GM04504 (cell line): ENCODE data around the gene SPAG7.
"Not testable (repeated sequence)": the region's sequence is repeated elsewhere in the genome, so short reads cannot be mapped to it uniquely, and the experiment has no call there.

ENCODE experiments used
- DNase-seq: peaks from one replicate; pipeline ENCODE4 v3.0.0-alpha.2; 2012; ENCODE audit warnings: low read depth

The SPAG7 gene

GRCh38 chr17:4938069-4938491 lies 29.5 kb downstream of the SPAG7 start:
- no peak for DNase-seq

GRCh38 chr17:4937553-4937952 lies 30.1 kb downstream of the SPAG7 start:
- no peak for DNase-seq

- no peak for DNase-seq
Measured at GRCh38 chr17:4936436-4936835, 31.2 kb downstream of the SPAG7 start.

GRCh38 chr17:4935650-4936049 lies 32.0 kb downstream of the SPAG7 start:
- no peak for DNase-seq

- DNase-seq = no peak
Measured at GRCh38 chr17:4934173-4934979, 33.2 kb downstream of the SPAG7 start.

GRCh38 chr17:4933646-4934045 lies 34.0 kb downstream of the SPAG7 start:
- no peak for DNase-seq

- DNase-seq = no peak
Measured at GRCh38 chr17:4932756-4933155, 34.9 kb downstream of the SPAG7 start.

- DNase-seq = no peak
Measured at GRCh38 chr17:4931963-4932362, 35.7 kb downstream of the SPAG7 start, which contains the start of gene GP1BA. Gene GP1BA (plus strand): TSS chr17:4932277. CDS start chr17:4932605, 328 bp downstream.

- DNase-seq = no peak
Measured at GRCh38 chr17:4928881-4929280, 38.7 kb downstream of the SPAG7 start.

- not testable (repeated sequence) for DNase-seq
Measured at GRCh38 chr17:4926577-4927335, 40.9 kb downstream of the SPAG7 start.

GRCh38 chr17:4921320-4921719 lies 46.3 kb downstream of the SPAG7 start:
- no peak for DNase-seq

GRCh38 chr17:4920351-4921048 lies 47.1 kb downstream of the SPAG7 start:
- DNase-seq = no peak

- DNase-seq = no peak
Measured at GRCh38 chr17:4919511-4920047, 48.0 kb downstream of the SPAG7 start.

- DNase-seq = not testable (repeated sequence)
Measured at GRCh38 chr17:4914551-4914950, 53.1 kb downstream of the SPAG7 start.

- DNase-seq = no peak
Measured at GRCh38 chr17:4913994-4914393, 53.6 kb downstream of the SPAG7 start.
